ENCODE measurements around the gene RFC5. TPM values are rescaled to one million over a fixed set of nuclear protein-coding genes. Genes with fewer than 3 reads are reported as not detected.
"Not testable (repeated sequence)": the region's sequence is repeated elsewhere in the genome, so short reads cannot be mapped to it uniquely, and the experiment has no call there.

RFC5 gene
- total RNA-seq, 4 donors from 2014 or later, result 7.3 to 13.5 (median 9.0) TPM

DNA sequence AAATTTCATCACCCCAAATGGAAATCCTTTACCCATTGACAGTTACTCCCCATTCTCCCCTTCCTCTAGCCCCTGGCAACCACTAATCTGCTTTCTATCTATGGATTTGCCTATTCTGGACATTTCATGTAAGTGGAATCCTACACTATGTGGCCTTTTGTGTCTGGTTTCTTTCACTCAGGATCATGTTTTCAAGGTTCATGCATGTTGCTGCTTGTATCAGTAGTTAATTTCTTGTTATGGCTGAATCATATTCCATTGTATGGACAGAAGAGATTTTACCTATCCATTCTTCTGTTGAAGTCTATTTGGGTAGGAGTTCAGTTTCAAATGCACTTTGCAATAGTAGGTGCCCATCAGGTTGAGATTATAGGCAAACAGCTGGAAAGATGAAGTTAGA is 1.4 kb downstream of the RFC5 start:
- TF ChIP-seq POLR2A (IDR thresholded peaks at IDR 0.05) (no peak), EP300 (IDR thresholded peaks at IDR 0.05) (no peak), POLR2AphosphoS5 (IDR thresholded peaks at IDR 0.05) (no peak)
- TF ChIP-seq, protein P1, sequence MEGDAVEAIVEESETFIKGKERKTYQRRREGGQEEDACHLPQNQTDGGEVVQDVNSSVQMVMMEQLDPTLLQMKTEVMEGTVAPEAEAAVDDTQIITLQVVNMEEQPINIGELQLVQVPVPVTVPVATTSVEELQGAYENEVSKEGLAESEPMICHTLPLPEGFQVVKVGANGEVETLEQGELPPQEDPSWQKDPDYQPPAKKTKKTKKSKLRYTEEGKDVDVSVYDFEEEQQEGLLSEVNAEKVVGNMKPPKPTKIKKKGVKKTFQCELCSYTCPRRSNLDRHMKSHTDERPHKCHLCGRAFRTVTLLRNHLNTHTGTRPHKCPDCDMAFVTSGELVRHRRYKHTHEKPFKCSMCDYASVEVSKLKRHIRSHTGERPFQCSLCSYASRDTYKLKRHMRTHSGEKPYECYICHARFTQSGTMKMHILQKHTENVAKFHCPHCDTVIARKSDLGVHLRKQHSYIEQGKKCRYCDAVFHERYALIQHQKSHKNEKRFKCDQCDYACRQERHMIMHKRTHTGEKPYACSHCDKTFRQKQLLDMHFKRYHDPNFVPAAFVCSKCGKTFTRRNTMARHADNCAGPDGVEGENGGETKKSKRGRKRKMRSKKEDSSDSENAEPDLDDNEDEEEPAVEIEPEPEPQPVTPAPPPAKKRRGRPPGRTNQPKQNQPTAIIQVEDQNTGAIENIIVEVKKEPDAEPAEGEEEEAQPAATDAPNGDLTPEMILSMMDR (IDR thresholded peaks at IDR 0.05), result no peak

DNA sequence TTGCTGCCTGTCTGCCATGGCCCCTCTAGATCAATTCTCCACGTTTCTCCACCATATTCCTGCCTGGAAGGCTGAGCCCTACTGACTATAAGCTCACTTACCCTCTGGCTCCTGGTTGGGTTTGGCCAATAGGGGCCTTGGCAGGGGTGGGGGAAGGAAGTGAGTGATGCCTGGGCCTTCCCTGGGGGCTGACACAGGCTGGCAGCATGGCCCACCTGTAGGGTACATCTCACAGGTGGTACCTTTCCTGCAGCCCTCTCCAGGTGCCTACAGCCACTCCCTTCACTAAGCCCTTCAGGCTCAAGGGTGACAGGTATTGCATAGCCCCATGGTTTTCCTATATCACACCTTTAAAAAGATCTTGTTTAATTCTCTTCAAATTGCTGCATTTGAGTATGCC is 3.5 kb downstream of the RFC5 start:
- Histone ChIP-seq H3K36me3 (peaks cover 0 to 62% of the 10 kb centered on the region in 2 donors), H3K4me3 (no peak overlapping the region), H3K27ac (no peak overlapping the region), H3K27me3 (no peaks in the 10 kb centered on the region), H3K4me1 (peaks cover 0 to 24% (median 6%) of the 10 kb centered on the region in 3 donors), H3K9me3 (no peaks in the 10 kb centered on the region)
- no peak for TF ChIP-seq POLR2A (IDR thresholded peaks at IDR 0.05)
- no peak for TF ChIP-seq POLR2AphosphoS5 (IDR thresholded peaks at IDR 0.05)
- TF ChIP-seq EP300 (IDR thresholded peaks at IDR 0.05), result no peak
- WGBS, 2 donors (ENCODE audit: low coverage in 1 of 2), result 83% methylated on average over 1 of the region's 1 CpG; no CpG with 5 or more reads in 1 of the 2 donors
- ATAC-seq, result no peak

More for the DNA sequence above, 1.4 kb downstream of the RFC5 start:
- H3K4me1 ChIP-seq, result peaks cover 0 to 24% (median 6%) of the 10 kb centered on the region in 3 donors
- no peaks in the 10 kb centered on the region for H3K27me3 ChIP-seq
- ATAC-seq, result no peak
- H3K9me3 ChIP-seq, result no peaks in the 10 kb centered on the region
- no peak overlapping the region for H3K27ac ChIP-seq
- no peak overlapping the region for H3K4me3 ChIP-seq
- H3K36me3 ChIP-seq, result peaks cover 0 to 43% of the 10 kb centered on the region in 2 donors

DNA sequence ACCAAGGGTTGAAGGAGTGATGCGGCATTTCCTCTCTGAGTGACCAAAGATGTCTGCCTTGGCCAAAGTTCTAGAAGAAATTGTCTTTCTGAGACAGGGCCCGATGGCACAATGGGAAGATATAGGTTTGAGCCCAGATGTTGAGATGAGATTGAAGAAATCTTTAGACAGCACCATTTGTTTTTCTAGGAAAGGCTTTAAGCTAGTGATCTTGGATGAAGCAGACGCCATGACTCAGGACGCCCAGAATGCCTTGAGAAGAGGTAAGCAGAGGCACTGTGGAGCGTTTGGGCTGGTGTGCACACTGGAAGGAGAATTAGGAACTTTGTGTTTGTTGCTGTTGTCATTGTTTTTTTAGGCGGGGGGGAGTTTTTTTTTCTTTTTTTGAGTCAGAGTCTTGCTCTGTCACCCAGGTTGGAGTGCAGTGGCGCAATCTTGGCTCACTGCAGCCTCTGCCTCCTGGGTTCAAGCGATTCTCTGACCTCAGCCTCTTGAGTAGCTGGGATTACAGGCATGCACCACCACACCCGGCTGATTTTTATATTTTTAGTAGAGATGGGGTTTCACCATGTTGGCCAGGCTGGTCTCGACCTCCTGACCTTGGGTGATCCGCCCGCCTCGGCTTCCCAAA is 5.7 kb downstream of the RFC5 start:
- H3K27ac ChIP-seq, H3K4me3 ChIP-seq, ATAC-seq, H3K9me3 ChIP-seq, H3K27me3 ChIP-seq: not testable (repeated sequence)
- Histone ChIP-seq H3K36me3 (peaks cover 0 to 84% of the 10 kb centered on the region in 2 donors), H3K4me1 (peaks cover 0 to 11% (median 4%) of the 10 kb centered on the region in 3 donors)
- 94 to 96% methylated on average over 4 to 8 of the region's 13 CpGs for WGBS, 2 donors (ENCODE audit: low coverage in 1 of 2)

DNA sequence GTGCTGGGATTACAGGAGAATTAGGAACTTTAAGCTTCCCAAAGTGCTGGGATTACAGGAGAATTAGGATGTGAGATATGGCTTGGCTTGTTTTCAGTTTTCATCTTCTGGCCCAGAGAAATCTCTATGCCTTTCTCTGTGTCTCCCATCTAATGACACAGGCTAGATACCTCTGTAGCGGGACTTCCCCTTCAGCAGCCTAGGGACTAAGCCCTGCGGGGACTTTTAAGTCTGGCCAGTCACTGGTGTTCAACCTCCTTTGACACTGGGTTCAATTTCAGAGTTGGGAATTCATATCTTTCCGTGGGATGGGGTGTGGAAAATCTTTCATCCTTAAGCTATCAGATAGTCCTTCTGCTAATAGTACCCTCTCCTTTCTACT is 6.2 kb downstream of the RFC5 start:
- no peak for ATAC-seq
- WGBS, 2 donors (ENCODE audit: low coverage in 1 of 2), result 100% methylated on average over 3 of the region's 3 CpGs; no CpG with 5 or more reads in 1 of the 2 donors
- no peaks in the 10 kb centered on the region for H3K9me3 ChIP-seq
- TF ChIP-seq EP300 (IDR thresholded peaks at IDR 0.05) (no peak), POLR2A (IDR thresholded peaks at IDR 0.05) (no peak), POLR2AphosphoS5 (IDR thresholded peaks at IDR 0.05) (no peak)
- TF ChIP-seq, protein P1 (IDR thresholded peaks at IDR 0.05), result no peak
- H3K27ac ChIP-seq, result no peak overlapping the region
- H3K4me1 ChIP-seq, result peaks cover 0 to 6% (median 0%) of the 10 kb centered on the region in 3 donors
- H3K27me3 ChIP-seq, result no peaks in the 10 kb centered on the region
- H3K36me3 ChIP-seq, result peaks cover 0 to 89% of the 10 kb centered on the region in 2 donors
- no peak overlapping the region for H3K4me3 ChIP-seq

DNA sequence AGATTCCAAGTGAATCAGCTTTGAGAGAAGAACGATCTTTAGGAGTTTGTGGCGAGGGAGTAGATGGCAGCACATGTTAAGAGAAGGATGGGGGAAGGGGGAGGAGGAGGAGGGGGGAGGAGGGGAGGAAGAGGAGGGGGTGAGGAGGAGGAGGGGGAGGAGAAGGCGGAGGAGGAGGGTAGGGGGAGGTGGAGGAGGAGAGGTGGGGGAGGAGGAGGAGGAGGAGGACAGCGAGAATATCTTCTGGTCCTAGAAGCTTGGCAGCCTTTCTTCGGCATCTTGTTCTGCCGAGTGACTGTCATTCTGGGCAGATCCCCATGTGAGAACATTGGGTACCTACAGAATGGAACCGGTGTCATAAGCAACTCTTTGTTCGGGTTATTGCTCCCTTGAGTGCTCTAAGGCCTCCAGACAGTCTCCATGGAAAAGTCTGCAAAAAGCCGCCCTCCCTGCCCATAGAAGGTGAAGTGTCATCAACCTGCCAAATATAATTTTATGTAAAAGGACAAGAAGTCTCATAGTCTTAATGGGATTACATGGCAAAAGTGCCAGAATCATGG is 6.9 kb downstream of the RFC5 start:
- Histone ChIP-seq H3K4me1 (no peaks in the 10 kb centered on the region), H3K27me3 (no peaks in the 10 kb centered on the region), H3K27ac (no peak overlapping the region), H3K36me3 (peaks cover 0 to 96% of the 10 kb centered on the region in 2 donors), H3K4me3 (no peak overlapping the region), H3K9me3 (no peaks in the 10 kb centered on the region)
- no peak for ATAC-seq
- WGBS, 2 donors (ENCODE audit: low coverage in 1 of 2), result 88 to 92% methylated on average over 6 of the region's 9 CpGs
- TF ChIP-seq, protein P1 (IDR thresholded peaks at IDR 0.05), result no peak
- TF ChIP-seq EP300 (IDR thresholded peaks at IDR 0.05) (no peak), POLR2A (IDR thresholded peaks at IDR 0.05) (no peak), POLR2AphosphoS5 (IDR thresholded peaks at IDR 0.05) (no peak)

DNA sequence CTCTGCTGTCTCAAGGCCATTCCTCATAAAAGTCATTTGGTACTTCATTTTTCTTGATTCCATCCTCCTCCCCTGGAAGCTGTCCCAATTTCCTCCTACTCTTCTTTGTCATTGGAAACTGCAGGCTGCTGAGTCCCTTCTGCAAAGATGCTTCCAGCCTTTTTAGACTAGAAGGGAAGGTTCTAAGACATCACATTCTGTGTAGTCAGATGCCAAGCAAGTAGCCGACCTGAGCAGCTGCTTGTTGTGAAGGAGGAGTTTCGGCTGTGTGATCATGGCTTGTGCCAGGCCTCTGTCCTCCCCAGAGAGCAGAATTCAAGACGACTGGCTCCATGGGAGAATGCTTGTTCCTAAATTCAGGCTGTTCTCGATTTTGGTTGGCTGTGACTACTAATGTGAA is 8.7 kb downstream of the RFC5 start:
- Histone ChIP-seq H3K36me3 (peaks cover 0 to 98% of the 10 kb centered on the region in 2 donors), H3K27me3 (no peaks in the 10 kb centered on the region), H3K4me1 (no peaks in the 10 kb centered on the region), H3K9me3 (no peaks in the 10 kb centered on the region), H3K4me3 (no peak overlapping the region), H3K27ac (no peak overlapping the region)
- 82% methylated on average over 4 of the region's 4 CpGs; no CpG with 5 or more reads in 1 of the 2 donors for WGBS, 2 donors (ENCODE audit: low coverage in 1 of 2)
- ATAC-seq, result no peak
- TF ChIP-seq POLR2AphosphoS5 (IDR thresholded peaks at IDR 0.05), result no peak
- no peak for TF ChIP-seq EP300 (IDR thresholded peaks at IDR 0.05)
- TF ChIP-seq POLR2A (IDR thresholded peaks at IDR 0.05), result no peak
- TF ChIP-seq, protein P1 (IDR thresholded peaks at IDR 0.05), result no peak

All from gastroesophageal sphincter (tissue), 4 donors.